ENCODE data around the gene SEMA6D. TPM values are rescaled to one million over a fixed set of nuclear protein-coding genes. Genes with fewer than 3 reads are reported as not detected.

The SEMA6D gene, protein sequence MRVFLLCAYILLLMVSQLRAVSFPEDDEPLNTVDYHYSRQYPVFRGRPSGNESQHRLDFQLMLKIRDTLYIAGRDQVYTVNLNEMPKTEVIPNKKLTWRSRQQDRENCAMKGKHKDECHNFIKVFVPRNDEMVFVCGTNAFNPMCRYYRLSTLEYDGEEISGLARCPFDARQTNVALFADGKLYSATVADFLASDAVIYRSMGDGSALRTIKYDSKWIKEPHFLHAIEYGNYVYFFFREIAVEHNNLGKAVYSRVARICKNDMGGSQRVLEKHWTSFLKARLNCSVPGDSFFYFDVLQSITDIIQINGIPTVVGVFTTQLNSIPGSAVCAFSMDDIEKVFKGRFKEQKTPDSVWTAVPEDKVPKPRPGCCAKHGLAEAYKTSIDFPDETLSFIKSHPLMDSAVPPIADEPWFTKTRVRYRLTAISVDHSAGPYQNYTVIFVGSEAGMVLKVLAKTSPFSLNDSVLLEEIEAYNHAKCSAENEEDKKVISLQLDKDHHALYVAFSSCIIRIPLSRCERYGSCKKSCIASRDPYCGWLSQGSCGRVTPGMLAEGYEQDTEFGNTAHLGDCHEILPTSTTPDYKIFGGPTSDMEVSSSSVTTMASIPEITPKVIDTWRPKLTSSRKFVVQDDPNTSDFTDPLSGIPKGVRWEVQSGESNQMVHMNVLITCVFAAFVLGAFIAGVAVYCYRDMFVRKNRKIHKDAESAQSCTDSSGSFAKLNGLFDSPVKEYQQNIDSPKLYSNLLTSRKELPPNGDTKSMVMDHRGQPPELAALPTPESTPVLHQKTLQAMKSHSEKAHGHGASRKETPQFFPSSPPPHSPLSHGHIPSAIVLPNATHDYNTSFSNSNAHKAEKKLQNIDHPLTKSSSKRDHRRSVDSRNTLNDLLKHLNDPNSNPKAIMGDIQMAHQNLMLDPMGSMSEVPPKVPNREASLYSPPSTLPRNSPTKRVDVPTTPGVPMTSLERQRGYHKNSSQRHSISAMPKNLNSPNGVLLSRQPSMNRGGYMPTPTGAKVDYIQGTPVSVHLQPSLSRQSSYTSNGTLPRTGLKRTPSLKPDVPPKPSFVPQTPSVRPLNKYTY
- total RNA-seq = 10 to 100 TPM; 12.2 to 14.3 TPM

DNA sequence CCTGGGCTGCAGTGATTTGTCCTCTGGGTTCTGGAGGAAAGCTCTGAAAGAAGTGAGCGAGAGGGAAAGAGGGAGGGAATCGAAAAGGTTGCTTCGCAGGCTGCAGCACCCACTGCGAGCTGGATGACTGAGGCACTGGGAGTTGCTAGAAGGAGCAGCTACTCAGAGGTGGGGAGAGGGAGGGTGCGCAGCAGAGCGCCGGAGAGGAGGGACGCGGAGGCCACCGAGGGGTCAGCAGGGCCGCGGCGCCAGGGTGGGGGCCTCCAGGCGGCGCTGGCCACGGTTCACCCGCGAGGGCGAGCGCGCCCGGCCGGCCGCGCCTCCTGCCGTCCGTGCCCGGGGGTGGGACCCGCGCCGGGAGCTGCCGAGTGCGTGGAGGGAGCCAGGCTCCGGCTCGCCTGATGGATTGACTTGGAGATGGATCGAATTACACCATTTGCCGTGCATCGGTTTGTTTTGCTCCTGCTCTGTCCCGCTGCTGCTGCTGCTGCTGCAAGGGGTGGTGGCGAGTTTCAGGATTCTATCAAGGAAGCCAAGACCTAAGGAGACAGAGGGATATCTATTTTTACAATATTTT, at the start of gene SEMA6D:
SEMA6D (plus strand) TSS at position 470 of the 577 bp plus-strand sequence. CDS start 42,294 bp downstream, outside the sequence.
- Histone ChIP-seq H3K36me3 (no peaks in the 10 kb centered on the region), H3K27me3 (no peaks in the 10 kb centered on the region), H3K9me3 (no peaks in the 10 kb centered on the region), H3K4me3 (peak within 1 kb of the TSS; percentile 78 to 85), H3K27ac (peak within 1 kb of the TSS; percentile 95 to 96), H3K4me1 (peaks cover 0 to 45% of the 10 kb centered on the region in 2 donors)
- TF ChIP-seq, protein P1, sequence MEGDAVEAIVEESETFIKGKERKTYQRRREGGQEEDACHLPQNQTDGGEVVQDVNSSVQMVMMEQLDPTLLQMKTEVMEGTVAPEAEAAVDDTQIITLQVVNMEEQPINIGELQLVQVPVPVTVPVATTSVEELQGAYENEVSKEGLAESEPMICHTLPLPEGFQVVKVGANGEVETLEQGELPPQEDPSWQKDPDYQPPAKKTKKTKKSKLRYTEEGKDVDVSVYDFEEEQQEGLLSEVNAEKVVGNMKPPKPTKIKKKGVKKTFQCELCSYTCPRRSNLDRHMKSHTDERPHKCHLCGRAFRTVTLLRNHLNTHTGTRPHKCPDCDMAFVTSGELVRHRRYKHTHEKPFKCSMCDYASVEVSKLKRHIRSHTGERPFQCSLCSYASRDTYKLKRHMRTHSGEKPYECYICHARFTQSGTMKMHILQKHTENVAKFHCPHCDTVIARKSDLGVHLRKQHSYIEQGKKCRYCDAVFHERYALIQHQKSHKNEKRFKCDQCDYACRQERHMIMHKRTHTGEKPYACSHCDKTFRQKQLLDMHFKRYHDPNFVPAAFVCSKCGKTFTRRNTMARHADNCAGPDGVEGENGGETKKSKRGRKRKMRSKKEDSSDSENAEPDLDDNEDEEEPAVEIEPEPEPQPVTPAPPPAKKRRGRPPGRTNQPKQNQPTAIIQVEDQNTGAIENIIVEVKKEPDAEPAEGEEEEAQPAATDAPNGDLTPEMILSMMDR (IDR thresholded peaks at IDR 0.05) = peak; percentile 52 to 67
- peak; percentile 83 for DNase-seq (ENCODE audit: low spot score)

DNA sequence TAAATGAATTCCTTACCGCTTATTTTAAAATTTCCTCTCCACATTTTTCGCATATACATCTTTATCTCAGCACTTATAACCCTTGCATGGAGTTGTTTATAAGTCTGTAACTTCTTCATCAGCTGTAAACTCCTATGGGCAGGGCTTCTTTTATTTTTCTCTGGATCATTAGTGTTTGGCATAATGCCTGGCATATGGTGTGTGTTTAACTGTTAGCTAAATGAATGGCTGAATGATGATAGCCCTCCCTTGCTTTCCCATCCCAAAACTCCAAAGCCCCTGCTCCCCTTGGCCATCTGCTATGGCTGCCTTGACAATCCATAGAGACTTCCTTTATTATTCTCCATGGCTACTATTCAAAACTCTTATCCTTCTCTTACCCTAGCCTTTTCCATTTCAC, 48.1 kb upstream of the SEMA6D start:
- Histone ChIP-seq H3K4me1 (peaks cover 0 to 13% of the 10 kb centered on the region in 2 donors), H3K27ac (no peak overlapping the region), H3K27me3 (no peaks in the 10 kb centered on the region), H3K4me3 (no peak overlapping the region), H3K9me3 (no peaks in the 10 kb centered on the region), H3K36me3 (no peaks in the 10 kb centered on the region)
- TF ChIP-seq, protein P1 (IDR thresholded peaks at IDR 0.05) = no peak
- no peak for DNase-seq (ENCODE audit: low spot score)

DNA sequence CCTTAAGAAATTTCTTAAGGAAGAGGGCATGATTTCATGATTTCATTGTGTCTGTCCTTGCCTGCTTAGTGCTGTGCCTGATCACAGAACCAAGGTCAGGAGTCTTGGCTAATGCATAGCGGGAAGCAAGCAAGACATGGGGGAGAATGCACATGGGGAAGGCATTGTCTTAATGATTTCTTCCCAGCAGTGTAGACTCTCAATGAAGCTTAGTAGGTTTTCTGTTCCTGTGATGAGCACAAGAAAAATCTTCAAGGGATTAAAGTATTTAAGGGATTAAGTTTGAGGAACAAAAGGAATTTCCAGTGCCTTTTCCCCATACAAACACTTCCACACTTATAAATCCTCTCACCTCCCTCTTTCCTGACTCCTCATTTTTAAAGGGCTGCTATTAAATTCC, 46.9 kb upstream of the SEMA6D start:
- no peak overlapping the region for H3K4me3 ChIP-seq
- TF ChIP-seq, protein P1 (IDR thresholded peaks at IDR 0.05) = no peak
- no peaks in the 10 kb centered on the region for H3K36me3 ChIP-seq
- no peaks in the 10 kb centered on the region for H3K9me3 ChIP-seq
- DNase-seq (ENCODE audit: low spot score) = no peak
- H3K27me3 ChIP-seq = no peaks in the 10 kb centered on the region
- H3K27ac ChIP-seq = no peak overlapping the region
- peaks cover 0 to 13% of the 10 kb centered on the region in 2 donors for H3K4me1 ChIP-seq

DNA sequence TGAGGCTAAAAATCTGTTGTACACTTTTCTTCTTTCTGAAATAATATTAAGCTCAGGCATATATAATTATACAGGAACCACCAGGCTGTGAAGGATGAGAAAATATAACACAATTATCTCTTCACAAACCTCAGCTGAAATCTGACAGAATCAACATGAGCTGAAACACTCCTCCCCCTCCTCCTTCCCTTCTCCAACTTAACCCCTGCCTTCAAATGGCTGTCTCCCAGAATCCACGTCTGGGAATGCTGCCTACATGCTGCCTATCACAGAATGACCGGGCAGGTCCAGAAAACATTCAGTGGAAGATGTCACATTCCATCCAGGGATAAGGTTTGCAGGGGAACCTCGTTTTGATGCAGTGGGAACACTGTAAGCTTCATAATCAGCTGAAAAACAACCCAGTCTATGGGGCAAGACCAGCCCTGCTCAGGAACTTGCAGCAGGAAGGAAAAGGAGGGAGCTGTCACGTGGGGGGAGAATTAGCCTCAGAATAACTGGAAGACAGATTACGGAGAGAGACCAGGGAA, 44.0 kb upstream of the SEMA6D start:
- TF ChIP-seq, protein P1 (IDR thresholded peaks at IDR 0.05) = no peak
- Histone ChIP-seq H3K4me3 (no peak overlapping the region), H3K4me1 (peaks cover 0 to 13% of the 10 kb centered on the region in 2 donors), H3K27ac (no peak overlapping the region), H3K36me3 (no peaks in the 10 kb centered on the region), H3K27me3 (no peaks in the 10 kb centered on the region), H3K9me3 (no peaks in the 10 kb centered on the region)
- peak; percentile 65 for DNase-seq (ENCODE audit: low spot score)

DNA sequence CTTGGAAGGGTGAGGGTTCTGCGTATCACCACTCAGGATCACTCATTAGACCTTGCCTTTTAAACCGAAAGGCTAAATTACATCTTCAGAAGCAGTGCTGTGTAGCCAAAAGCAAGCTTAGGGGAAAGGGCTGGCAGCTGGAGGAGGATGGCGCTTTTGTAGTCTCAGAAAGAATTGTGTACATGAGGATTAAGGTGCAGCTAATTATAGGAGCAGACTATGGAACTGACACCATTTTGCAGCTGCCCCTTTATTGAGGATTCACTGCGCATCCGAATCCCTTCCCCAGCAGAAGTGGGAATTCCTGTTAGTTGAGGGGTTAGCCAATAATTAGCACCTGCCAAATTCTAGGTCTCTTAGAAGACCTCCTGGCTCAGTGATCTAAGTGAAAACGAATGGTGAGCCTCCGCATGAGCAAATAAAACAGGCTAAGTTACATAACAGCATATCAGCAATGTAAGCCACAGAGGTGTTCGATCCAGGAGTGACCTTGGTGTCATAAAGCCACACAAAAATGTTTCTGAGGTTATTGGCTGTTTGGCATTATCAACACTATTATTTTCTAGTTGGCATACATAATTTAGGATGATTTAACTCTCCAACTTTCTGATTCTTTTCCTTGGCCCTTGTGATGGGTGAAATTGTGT, 42.6 kb upstream of the SEMA6D start:
- Histone ChIP-seq H3K27me3 (no peaks in the 10 kb centered on the region), H3K9me3 (no peaks in the 10 kb centered on the region), H3K4me3 (no peak overlapping the region), H3K4me1 (peaks cover 0 to 13% of the 10 kb centered on the region in 2 donors), H3K36me3 (no peaks in the 10 kb centered on the region), H3K27ac (no peak overlapping the region)
- TF ChIP-seq, protein P1 (IDR thresholded peaks at IDR 0.05) = no peak
- no peak for DNase-seq (ENCODE audit: low spot score)

Measured in right atrium auricular region (tissue), 2 donors.